SU-DHL-6 (cell line): ENCODE results near the gene RNF227.

ENCODE experiments used
- EZH2phosphoT487 ChIP-seq: fragments of 200-600 bp; sonication (generic), shearing (Covaris generic); conservative IDR thresholded peaks from 2 replicates; pipeline ENCODE4 v1.6.1; 2018; ENCODE audit warnings: mild to moderate bottlenecking, antibody characterized with exemption, low read length, moderate library complexity, mixed read lengths
- TF ChIP-seq, protein P1 (sequence below): fragments of 200-600 bp; sonication (generic); IDR thresholded peaks from one replicate; pipeline ENCODE4 v1.5.1; 2017; ENCODE audit warnings: antibody characterized with exemption, mild to moderate bottlenecking, low read length, moderate library complexity; ENCODE audit not compliant: insufficient read depth, poor library complexity, severe bottlenecking

DNA sequence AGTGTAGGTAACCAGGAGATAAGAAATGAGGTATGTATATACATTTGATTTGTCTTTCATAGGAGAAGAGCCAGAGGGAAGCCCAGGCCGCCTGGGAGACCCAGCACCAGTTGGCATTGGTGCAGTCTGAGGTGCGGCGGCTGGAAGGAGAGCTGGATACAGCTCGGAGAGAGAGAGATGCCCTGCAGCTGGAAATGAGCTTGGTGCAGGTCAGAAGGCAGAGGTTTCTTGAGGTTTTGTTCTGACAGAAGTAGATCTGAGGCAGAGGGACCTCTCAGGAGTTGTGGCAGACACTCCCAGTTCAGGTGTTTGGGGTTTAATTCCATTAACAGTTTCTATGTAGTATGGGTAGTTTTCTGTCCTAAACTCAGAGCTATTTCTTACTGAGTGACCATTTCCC lies 23.9 kb upstream of the RNF227 start:
- TF ChIP-seq, protein P1, sequence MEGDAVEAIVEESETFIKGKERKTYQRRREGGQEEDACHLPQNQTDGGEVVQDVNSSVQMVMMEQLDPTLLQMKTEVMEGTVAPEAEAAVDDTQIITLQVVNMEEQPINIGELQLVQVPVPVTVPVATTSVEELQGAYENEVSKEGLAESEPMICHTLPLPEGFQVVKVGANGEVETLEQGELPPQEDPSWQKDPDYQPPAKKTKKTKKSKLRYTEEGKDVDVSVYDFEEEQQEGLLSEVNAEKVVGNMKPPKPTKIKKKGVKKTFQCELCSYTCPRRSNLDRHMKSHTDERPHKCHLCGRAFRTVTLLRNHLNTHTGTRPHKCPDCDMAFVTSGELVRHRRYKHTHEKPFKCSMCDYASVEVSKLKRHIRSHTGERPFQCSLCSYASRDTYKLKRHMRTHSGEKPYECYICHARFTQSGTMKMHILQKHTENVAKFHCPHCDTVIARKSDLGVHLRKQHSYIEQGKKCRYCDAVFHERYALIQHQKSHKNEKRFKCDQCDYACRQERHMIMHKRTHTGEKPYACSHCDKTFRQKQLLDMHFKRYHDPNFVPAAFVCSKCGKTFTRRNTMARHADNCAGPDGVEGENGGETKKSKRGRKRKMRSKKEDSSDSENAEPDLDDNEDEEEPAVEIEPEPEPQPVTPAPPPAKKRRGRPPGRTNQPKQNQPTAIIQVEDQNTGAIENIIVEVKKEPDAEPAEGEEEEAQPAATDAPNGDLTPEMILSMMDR = no peak
- no peak for TF ChIP-seq EZH2phosphoT487
